GM21576 (cell line): ENCODE data around the gene PLGLB2.
"Not testable (repeated sequence)": the region's sequence is repeated elsewhere in the genome, so short reads cannot be mapped to it uniquely, and the experiment has no call there.

ENCODE experiments used
- ATAC-seq: cut with Tn5 transposase; IDR thresholded peaks from one replicate; pipeline ENCODE4 v1.9.1; 2021; ENCODE audit warnings: mild to moderate bottlenecking, moderate library complexity; ENCODE audit not compliant: unreplicated experiment

PLGLB2 gene

DNA sequence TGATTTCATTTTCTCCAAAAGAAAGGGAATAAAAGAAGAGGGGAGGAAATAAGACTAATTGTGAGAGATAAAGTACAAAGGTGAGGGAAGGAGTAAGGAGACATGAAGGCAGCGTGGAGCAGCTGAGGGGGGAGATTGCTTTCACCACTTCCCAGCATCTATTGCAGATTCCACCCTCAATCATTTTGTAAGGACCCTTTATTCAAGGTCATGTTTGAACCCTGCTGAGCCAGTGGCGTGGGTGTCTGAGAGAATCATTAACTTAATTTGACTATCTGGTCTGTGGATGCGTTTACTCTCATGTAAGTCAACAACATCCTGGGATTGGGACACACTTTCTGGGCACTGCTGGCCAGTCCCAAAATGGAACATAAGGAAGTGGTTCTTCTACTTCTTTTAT, at the start of gene PLGLB2:
TSS of gene PLGLB2 (plus strand) at position 297 of the 400 bp plus-strand sequence. CDS start at position 364, 67 bp downstream.
- ATAC-seq: not testable (repeated sequence)

DNA sequence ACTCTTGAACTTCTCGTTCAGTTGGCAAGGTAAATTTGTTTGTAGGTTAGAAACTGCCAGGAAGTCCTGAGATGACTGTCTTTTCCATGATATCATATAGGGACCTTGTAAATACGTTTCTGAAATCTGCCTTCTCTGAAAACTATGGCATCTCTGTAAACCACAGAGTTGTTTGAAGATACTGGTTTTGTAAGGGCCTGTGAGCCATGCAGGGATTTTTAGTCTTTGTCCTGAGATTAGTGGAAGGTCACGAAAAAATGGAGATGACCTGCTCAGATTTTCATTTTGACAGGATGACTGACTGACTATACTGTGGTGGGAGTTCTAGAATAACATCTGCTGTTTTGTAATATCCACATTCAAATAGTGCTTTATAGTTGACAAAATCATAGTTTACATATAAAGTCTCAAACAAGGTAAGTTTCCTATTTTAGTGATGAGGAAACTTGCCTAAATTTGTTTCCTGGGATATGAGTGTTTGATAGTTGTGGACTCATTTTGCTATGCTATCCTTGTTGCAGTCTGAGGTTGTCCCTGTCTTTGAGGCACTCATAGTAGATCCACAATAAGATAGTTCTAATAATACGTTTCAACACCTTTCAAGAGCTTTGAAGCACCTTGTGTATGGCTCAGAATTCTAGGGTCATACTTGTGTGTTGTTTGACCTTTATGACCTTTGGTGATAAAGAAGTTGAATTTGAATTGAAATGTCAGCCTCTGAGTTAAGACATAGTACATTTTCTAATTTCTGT, 43.1 kb upstream of the PLGLB2 start:
- not testable (repeated sequence) for ATAC-seq

DNA sequence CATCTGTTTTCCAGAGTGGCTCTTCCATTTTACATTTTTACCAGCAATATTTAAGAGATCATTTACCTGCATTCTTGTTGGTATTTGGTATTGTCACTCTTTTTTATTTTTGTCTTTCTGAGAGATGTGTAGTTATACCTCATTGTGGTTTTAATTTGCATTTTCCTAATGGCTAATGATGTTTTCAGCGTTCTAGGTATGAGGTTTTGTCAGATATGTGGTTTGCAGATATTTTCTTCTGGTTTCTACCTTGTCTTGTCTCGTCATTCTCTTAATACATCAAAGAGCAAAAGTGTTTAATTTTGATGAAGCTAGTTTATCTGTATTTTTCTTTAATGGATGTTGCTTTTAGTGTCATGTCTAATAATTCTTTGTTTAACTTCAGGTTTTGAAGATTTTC, 39.5 kb upstream of the PLGLB2 start:
- not testable (repeated sequence) for ATAC-seq

DNA sequence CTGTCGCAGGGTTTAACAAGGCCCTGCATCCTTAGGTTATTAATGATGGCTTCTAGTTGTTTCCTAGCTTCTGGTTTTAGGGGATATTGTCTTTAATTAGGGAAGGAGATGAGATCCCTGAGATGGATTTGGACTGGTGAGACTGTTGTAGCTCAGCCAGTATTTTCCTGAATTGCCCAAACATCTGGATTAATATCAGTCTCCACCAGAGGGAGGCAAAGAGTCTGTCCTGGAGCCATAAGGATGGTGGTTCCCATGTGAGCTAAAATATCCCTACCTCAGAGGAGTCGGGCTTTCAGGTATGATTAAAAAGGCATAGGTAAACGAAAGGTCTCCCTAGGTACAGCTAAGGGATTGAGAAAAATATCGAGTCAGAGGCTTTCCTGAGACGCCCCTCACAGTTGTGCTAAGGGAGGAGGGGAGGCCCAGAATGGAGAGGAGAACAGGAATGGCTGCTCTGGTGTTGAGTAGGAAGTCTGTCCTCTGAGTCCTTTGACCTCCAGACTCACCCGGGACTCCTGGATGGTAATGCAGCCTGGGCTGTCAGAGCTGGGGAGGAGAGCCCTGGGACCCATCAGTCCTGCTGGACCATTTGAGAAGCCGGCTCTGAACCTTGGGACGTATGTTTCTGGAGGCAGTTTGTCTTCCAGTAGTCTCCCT, 19.8 kb upstream of the PLGLB2 start:
- ATAC-seq: not testable (repeated sequence)

DNA sequence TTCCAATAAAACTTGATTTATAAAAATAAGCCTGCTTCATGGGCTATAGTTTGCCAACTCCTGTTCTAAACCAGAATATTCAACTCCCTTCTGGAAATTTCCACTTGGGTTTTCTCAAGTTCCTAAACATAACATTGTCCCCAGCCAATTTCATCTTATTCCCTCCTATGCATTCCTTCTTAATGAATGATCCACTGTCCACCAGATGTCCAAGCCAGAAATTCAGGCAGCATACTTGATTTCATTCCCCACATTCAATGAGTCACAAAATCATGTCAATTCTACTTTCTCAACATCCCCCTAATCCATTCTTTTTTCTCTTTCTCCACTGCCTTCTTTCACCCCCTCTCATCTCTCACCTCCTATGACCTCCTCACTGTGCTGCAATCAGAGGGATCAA, 7.0 kb upstream of the PLGLB2 start:
- ATAC-seq: not testable (repeated sequence)

DNA sequence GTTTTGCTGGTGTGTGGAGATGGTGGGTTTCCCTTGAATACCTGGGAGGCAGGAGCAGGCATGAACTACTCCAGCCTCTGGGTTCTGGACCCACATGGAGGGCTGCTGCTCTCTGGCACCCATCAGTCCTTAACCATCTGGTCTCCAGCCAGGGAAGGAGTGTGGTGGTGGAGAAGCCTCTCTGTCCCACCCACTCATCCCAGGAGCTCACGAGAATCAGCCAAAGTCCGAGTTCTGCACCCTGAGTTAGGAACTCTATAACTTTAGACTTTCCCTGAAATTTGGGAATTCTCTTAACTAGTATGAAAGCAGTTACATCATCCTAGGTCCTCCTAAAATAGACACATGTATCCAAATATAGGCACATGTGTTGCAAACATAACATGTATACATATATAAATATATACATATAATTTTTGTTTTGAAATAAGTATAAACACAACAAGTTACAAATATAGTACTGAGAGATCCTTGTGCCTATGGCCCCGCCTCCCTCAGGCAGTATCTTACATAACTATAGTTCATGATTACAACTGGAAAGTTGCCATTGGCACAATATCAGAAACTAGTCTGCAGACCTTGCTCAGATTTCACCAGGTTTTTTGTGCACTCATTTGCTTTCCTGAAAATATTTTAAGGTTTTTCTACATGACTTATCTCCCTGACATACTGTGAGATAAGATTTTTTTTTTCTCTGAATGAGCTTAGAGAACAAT, 5.3 kb upstream of the PLGLB2 start:
- ATAC-seq: not testable (repeated sequence)

DNA sequence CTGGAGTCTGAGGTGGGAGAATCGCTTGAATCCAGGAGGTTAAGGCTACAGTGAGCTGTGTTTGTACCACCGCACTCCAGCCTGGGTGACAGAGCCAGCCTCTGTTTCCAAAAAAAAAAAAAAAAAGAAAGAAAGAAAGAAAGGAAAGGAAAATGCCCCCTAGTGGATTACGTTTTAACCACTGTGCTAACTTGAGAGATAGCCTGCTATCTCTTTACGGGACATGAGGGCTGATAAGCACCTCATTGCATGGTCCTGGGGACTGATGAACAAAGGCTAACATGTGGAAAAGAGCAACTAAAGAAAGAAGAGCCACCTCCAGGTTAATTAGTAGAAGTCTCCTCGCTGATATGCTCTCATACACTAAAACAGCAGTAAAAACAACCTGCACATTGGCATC, 4.2 kb upstream of the PLGLB2 start:
- ATAC-seq: not testable (repeated sequence)

DNA sequence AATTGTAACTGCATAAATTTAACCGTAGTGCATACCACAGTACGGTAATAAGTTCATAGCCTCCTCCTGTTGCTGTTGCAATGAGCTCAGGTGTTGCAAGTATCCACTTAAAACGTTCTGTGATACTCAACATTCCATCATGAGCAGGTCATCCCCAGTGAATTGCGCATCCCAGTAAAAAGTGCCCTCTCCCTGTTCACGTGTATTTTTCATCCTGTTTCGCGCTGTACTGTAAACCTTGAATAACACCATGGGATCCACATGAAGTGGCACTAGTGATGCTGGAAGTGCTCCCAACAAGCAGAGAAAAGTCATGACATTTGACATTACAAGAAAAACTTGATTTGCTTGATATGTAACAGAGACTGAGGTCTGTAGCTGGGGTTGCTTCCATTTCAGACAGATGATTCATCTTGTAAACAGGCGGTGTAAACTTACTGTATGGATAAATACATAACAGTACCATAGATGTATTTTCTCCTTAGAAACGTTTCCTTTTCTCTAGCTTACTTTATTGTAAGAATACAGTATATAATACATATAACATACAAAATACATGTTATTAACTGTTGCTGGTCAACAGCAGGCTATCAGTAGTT, 2.4 kb upstream of the PLGLB2 start:
- ATAC-seq: not testable (repeated sequence)

DNA sequence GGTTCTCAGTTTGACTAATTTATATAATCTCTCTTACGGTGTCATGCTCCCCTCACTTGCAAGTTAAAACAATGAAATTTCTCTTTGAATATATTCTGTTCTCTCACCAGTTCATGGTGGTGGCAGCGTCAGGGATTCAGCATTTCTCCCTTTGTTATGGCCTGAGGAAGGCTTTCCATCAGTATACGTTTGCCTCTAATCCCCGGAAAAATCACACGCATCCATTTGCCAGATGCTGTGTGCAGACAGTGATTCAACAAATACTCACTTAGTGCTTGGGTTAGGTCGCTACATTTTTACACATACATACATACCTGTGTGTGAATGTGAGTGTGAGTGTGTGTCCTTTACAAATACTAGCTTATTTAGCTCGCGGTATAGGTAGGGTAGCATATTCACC, 637 bp downstream of the PLGLB2 start:
- ATAC-seq: not testable (repeated sequence)

DNA sequence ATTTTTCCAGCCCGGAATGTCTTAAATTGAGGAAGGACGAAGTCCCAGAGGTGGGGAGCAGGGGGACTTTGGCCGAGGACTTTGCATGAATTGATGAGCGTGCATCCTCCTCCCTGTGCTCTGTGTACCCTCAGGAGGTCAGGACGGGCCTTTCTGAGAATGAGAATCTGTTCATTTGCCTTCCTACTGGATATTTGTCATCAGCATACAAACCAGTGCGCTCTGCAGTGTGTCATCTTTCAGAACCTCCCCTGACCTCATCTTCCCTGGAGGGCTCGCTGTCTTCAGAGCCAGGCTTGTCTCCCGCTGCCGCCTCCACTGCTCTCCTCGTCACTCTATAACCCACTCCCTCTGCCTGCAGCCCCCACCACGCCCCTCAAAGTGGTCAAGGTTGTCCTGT, 2.7 kb downstream of the PLGLB2 start:
- not testable (repeated sequence) for ATAC-seq

DNA sequence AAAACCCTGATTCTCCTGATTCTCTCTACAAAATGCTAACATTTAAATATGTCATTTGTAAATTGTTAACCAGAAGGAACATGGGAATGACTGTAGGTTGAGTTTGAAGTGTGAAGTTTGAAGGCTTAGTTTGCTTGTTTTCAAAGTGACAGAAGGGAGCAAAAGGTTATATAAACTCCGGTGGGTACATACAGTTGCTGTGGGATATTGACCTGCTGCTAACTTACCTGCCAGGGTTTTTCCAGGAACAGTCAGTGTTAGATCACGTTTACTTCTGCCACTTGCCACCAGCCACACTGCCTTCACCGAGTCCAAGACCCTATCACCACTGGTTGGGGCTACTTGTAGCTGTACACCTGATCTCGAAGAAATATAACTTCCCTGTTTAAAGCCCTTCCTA, 6.9 kb downstream of the PLGLB2 start:
- ATAC-seq: not testable (repeated sequence)
